Fibroblast of the aortic adventitia (primary cell): ENCODE measurements around the gene AKAP13. TPM values are rescaled to one million over a fixed set of nuclear protein-coding genes. Genes with fewer than 3 reads are reported as not detected.
"Not testable (repeated sequence)": the region's sequence is repeated elsewhere in the genome, so short reads cannot be mapped to it uniquely, and the experiment has no call there.

Experiments used
- DNase-seq: peaks from one replicate; pipeline ENCODE4 v3.0.0-alpha.2; 2010; ENCODE audit warnings: low read depth
- H3K4me3 ChIP-seq: 2 replicates; pipeline ENCODE4 v1.5.1; 2011; ENCODE audit warnings: low read depth, mild to moderate bottlenecking, control low read depth, low read length, moderate library complexity
- CTCF ChIP-seq: IDR thresholded peaks from 2 replicates; pipeline ENCODE4 v1.5.1; 2011; ENCODE audit warnings: mild to moderate bottlenecking, low read length, control low read depth, inconsistent platforms; ENCODE audit not compliant: insufficient read depth
- total RNA-seq: library from RNA; depleted of rRNA; stranded (reverse); fragments of >200 nt; gene quantifications from 2 replicates; pipeline ENCODE4 v1.2.3, GENCODE V29; 2012; ENCODE audit warnings: low replicate concordance

AKAP13 gene
- total RNA-seq, 1 donor, result 89.9 TPM

GRCh38 chr15:85335193-85335942 is 45.0 kb upstream of the AKAP13 start:
- no peak overlapping the region for H3K4me3 ChIP-seq
- DNase-seq, result no peak
- no peak for TF ChIP-seq CTCF

GRCh38 chr15:85336880-85337279 is 43.5 kb upstream of the AKAP13 start:
- TF ChIP-seq CTCF, result no peak
- H3K4me3 ChIP-seq, result no peak overlapping the region
- DNase-seq, result no peak

DNA sequence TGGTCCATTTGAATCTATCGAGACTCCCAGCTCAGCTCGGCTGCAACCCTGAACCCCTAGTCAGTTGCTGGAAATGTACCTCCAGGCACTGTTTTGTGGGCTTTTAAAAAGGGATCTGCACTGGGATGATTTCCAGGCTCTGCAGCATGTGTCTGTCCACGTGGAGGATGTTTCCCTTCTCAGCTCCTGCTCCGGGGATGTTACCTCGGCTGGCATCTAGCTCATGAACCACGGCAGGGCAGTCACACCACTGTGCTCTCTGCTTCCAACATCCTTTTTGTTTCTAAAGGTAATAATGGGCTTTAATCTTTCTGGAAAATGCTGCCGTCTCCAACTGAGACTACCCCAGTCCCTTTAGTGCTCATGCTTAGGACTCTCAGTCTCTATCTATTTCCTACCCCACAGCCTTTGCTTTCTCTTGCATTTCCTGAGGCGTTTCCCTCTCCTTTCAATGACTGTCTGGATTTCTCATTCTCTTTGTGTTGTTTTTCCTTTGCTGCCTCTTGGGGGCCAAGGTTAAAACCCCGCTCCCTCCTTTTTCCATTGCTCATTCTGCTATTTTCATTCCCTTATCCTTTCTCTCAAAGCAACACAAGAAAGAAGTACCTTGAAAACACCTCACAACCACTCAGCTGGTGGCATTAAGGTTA is 42.9 kb upstream of the AKAP13 start:
- no peak for TF ChIP-seq CTCF
- H3K4me3 ChIP-seq, result no peak overlapping the region
- DNase-seq, result no peak

DNA sequence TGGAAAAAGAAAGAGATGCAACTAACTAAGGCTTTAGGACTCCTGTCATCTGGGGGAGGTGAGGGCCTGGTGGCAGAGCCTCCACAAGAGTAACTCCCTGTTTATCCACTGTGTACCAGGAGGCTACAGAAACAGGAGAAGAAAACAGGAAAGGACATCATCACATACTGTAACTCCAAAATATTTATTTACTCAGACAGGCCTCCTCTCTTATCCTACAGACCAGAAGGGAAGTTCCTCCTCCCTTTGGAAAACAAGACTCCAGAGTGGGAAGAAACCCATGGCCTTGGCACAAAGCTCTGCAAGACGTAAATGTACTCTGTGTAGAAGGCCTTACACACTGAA is 40.1 kb upstream of the AKAP13 start:
- DNase-seq, result no peak
- H3K4me3 ChIP-seq, result no peak overlapping the region
- no peak for TF ChIP-seq CTCF

DNA sequence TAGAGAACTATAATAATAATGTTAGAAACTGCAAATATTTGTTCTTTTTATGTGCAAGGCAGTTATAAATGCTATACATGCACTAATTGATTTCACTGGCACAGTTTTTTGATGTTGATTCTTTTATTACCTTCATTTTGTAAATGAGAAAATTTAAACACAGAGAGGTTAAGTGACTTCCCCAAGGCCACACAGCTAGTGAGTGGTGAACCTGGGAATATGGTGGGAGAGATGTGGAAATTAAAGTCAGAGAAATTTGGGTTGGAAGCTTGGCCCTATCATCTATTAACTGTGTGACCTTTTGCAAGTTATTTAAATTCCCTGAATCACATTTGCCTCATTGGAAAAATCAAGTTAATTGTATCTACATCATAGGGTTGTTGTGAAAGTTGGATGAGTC is 39.6 kb upstream of the AKAP13 start:
- no peak for DNase-seq
- TF ChIP-seq CTCF, result no peak
- no peak overlapping the region for H3K4me3 ChIP-seq

DNA sequence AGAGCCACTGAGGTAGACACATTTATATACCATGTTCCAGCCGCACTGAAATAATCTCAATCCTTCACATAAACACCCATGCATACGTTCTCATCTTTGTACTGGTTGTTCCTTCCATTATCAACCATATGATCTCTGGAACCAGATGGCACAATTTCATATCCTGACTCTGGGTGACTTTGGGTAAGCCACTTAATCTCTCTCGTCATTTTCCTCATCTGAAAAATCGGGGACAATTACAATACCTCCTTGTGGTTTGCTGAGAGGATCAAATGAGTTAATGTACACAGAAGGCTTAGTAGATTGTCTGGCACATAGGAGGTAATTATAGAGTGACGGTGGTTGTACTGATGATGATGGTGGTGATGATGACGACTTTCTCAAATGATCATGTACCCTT is 38.2 kb upstream of the AKAP13 start:
- not testable (repeated sequence) for H3K4me3 ChIP-seq, DNase-seq

DNA sequence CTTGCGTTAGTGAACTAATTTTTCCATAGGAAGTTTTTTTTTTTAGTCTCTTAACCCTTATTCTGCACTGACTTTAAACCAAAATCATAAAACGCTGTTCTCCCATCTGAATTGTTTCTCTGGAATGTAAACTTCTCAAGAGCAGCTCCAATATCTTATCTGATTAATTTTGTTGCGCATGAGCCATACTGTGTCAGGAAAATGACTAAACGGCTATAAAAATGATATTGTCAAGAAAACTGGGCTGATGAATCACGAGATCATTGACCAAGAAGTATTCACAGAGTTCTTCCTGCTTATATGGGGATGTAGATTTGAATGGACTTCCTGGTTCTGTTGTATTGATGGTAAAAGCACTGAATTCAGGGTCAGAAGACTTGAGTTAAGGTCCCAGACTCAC is 37.0 kb upstream of the AKAP13 start:
- DNase-seq, result peak; percentile 96
- not testable (repeated sequence) for H3K4me3 ChIP-seq

DNA sequence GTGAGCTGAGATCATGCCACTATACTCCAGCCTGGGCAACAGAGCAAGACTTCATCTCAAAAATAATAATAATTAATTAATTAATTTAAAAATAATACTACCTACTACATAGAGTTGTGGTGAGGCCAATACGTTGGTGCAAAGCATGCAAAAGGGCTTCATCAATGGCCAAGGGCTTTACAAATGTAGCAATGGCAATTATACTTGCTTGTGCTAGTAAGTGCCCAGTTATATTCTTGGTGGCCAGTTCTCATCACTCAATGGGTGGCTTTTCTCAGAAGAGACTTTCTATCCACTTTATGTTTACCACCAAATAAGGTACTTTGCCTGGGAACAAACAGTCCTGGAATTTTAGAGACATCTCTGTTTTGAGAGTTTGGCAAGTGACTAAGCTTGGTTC is 36.2 kb upstream of the AKAP13 start:
- not testable (repeated sequence) for H3K4me3 ChIP-seq, DNase-seq

DNA sequence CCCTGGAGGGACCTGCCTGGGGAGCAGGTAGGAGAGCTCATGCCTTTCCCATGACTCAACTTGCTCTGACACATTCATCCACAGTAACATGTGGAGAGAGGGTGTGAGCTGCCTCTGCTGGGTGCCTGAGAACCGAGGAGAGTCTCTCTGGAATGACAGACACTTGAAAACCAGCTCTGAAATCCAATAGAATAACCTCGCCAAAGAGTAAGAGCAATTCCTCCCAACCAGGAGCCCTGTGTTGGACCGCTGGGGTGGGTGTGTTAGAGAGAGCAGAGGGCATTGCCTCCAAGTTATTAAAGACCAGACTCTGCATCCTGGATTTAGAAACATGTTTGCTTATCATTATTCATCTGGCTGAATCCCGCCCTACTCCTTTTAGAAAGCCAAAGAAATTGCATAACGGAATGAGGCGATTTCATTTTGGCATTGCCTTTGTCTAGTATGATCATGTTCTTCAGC is 35.7 kb upstream of the AKAP13 start:
- DNase-seq, result peak; percentile 95

DNA sequence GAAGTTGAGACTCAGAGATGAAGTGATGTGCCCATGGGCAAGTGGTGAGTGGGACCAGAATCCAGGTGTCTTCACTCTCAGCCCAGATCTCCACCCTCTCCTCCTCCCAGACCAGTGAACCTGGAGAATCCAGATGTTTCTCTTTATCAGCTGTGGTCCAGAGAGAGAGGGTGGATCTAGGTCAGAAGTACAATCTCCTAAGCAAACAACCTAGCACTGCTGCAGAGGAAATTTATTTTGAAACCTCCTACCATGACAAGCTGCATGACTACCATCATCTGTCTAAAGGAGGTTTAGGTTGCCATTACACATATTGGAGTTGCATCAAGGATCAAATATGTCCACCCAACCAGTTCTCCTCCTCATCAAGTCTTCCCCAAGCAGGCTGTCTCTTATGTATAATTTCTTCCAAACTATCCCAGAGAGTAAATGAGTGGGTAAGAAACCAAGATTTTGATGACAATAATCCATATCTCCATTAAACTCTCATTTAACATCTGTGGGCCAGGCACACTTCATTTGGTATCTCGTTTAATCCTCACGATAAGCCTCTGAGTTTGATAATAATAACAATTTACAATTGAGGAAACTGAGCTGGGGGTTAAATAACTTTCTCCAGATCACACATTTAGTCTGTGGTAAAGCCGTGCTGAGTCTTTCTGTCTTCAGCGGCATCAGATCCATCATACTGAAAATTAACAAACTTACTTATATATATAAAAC is 35.0 kb upstream of the AKAP13 start:
- not testable (repeated sequence) for H3K4me3 ChIP-seq
- peak; percentile 74 for DNase-seq

More for the DNA sequence above, 35.7 kb upstream of the AKAP13 start:
- H3K4me3 ChIP-seq, result not testable (repeated sequence)

DNA sequence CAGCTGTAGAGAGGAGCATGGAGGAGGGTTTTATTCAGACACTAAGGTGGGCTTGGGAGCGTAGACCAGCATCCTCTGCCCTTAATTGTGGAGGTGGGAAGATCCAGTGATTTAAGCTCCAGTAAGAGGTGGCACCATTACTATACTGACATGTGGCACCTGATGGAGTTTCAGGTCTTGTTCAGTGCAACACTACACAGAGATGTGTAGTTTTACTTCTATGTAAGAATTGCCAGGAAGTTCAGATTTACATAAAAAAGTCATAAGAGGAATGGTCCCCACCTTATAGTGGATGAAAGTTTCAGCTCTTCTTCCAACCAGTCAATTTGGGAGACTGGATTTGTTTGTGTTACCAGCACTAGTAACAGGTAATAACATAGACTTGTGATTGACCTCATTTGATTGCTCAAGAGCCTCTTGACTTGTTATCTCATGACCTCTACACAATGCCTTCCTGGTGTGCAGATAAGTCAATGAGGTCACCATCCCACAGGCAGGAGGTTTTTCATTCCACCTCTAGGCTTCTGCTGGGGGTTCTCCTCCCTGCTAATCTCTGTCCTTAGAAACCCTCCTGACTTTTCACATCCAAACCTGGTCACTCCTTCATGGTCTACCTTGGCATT is 33.8 kb upstream of the AKAP13 start:
- H3K4me3 ChIP-seq, DNase-seq: not testable (repeated sequence)
